HEK293 (cell line): ENCODE measurements around the gene HYLS1.
"Not testable (repeated sequence)": the region's sequence is repeated elsewhere in the genome, so short reads cannot be mapped to it uniquely, and the experiment has no call there.

Experiments
- CTCF ChIA-PET: fragments of 350-600 bp; formaldehyde crosslinking; extraction: SDS; loops from one replicate; lab custom pipeline; 2021; ENCODE audit warnings: antibody characterized with exemption; lab: Yijun Ruan, JAX
- POLR2A ChIA-PET: fragments of 300-600 bp; formaldehyde crosslinking; extraction: SDS; loops from one replicate; lab custom pipeline; 2020; ENCODE audit warnings: antibody characterized with exemption, inconsistent platforms; lab: Yijun Ruan, JAX
- H3K27ac ChIP-seq: fragments of 200-500 bp; sonication (Bioruptor generic); 2 replicates; pipeline ENCODE4 v1.5.1; 2014; ENCODE audit warnings: low read depth, low read length, control low read depth, inconsistent platforms; ENCODE audit errors: extremely low read depth
- H3K36me3 ChIP-seq, 2 experiments: fragments of 200-500 bp in 1 of 2; sonication (Bioruptor generic) in 1 of 2; 1 replicate in 1 of 2; 2 replicates in 1 of 2; pipeline ENCODE4 v1.5.1; 2014 to 2017; ENCODE audit warnings: inconsistent platforms in 2 of 2, low read length in 2 of 2; ENCODE audit not compliant: control insufficient read depth in 2 of 2, insufficient read depth in 1 of 2
- H3K4me1 ChIP-seq: fragments of 200-500 bp; sonication (Bioruptor generic); 2 replicates; pipeline ENCODE4 v1.5.1; 2014; ENCODE audit warnings: mild to moderate bottlenecking, low read length, inconsistent platforms; ENCODE audit not compliant: control insufficient read depth, insufficient read depth
- H3K4me3 ChIP-seq: 2 replicates; pipeline ENCODE4 v1.5.1; 2011; ENCODE audit warnings: low read depth, mild to moderate bottlenecking, control low read depth, low read length, moderate library complexity
- H3K9me3 ChIP-seq: fragments of 200-500 bp; sonication (Bioruptor generic); 2 replicates; pipeline ENCODE4 v1.5.1; 2014; ENCODE audit warnings: low read depth, low read length, inconsistent platforms; ENCODE audit not compliant: control insufficient read depth, insufficient read depth
- GLI4 ChIP-seq: fragments of 450-650 bp; formaldehyde crosslinking; IDR thresholded peaks from 2 replicates; pipeline ENCODE4 v1.5.1; 2016; ENCODE audit warnings: missing biosample characterization, missing genetic modification characterization
- OVOL3 ChIP-seq: fragments of 450-650 bp; formaldehyde crosslinking; IDR thresholded peaks from 2 replicates; pipeline ENCODE4 v1.5.1; 2016; ENCODE audit warnings: missing biosample characterization, missing genetic modification characterization
- REST ChIP-seq: fragments of 450-650 bp; formaldehyde crosslinking; IDR thresholded peaks from 2 replicates; pipeline ENCODE4 v1.5.1; 2016; ENCODE audit warnings: missing biosample characterization, missing genetic modification characterization
- SCRT1 ChIP-seq: fragments of 450-650 bp; formaldehyde crosslinking; IDR thresholded peaks from 2 replicates; pipeline ENCODE4 v1.5.1; 2016; ENCODE audit warnings: missing biosample characterization, missing genetic modification characterization, borderline replicate concordance
- SP3 ChIP-seq: fragments of 450-650 bp; formaldehyde crosslinking; IDR thresholded peaks from 2 replicates; pipeline ENCODE4 v1.5.1; 2016; ENCODE audit warnings: missing biosample characterization, missing genetic modification characterization
- ZBTB10 ChIP-seq: fragments of 450-650 bp; formaldehyde crosslinking; IDR thresholded peaks from 2 replicates; pipeline ENCODE4 v1.5.1; 2016; ENCODE audit warnings: missing biosample characterization, missing genetic modification characterization
- ZNF26 ChIP-seq: fragments of 450-650 bp; formaldehyde crosslinking; IDR thresholded peaks from 2 replicates; pipeline ENCODE4 v1.5.1; 2016; ENCODE audit warnings: missing biosample characterization, missing genetic modification characterization
- ZNF335 ChIP-seq: fragments of 450-650 bp; formaldehyde crosslinking; conservative IDR thresholded peaks from 2 replicates; pipeline ENCODE4 v1.5.1; 2016; ENCODE audit warnings: missing biosample characterization, missing genetic modification characterization
- ZNF350 ChIP-seq: fragments of 450-650 bp; formaldehyde crosslinking; IDR thresholded peaks from 2 replicates; pipeline ENCODE4 v1.5.0; 2017; ENCODE audit warnings: missing biosample characterization, mild to moderate bottlenecking, missing genetic modification characterization
- ZNF521 ChIP-seq: fragments of 450-650 bp; formaldehyde crosslinking; IDR thresholded peaks from 2 replicates; pipeline ENCODE4 v1.5.1; 2017; ENCODE audit warnings: missing biosample characterization, mild to moderate bottlenecking, missing genetic modification characterization
- ZNF555 ChIP-seq: fragments of 450-650 bp; formaldehyde crosslinking; conservative IDR thresholded peaks from 2 replicates; pipeline ENCODE4 v1.5.1; 2017; ENCODE audit warnings: missing biosample characterization, mild to moderate bottlenecking, missing genetic modification characterization, inconsistent platforms
- ZNF664 ChIP-seq: fragments of 450-650 bp; formaldehyde crosslinking; IDR thresholded peaks from 2 replicates; pipeline ENCODE4 v1.5.1; 2016; ENCODE audit warnings: missing biosample characterization, missing genetic modification characterization
- ZNF701 ChIP-seq: fragments of 450-650 bp; formaldehyde crosslinking; IDR thresholded peaks from 2 replicates; pipeline ENCODE4 v1.5.1; 2016; ENCODE audit warnings: missing biosample characterization, missing genetic modification characterization

Gene HYLS1

GRCh38 chr11:125903711-125904659 is 16.5 kb downstream of the HYLS1 start, which contains the start of gene DDX25:
DDX25 (plus strand) TSS chr11:125904508; CDS start chr11:125904518, 10 bp downstream.
- ChIA-PET CTCF (interaction anchor here (0.8 to 1.1 kb wide), 3 partner anchors 16 to 23 kb away, joined by 3 to 4 read pairs (median 3); no protein-coding TSS in a partner anchor), POLR2A (interaction anchor here (0.7 to 2.4 kb wide), 6 partner anchors 7 to 308 kb away, joined by 3 to 26 read pairs (median 5); partner anchors contain the start of genes FAM118B, HYLS1 and RPUSD4)
- peak within 1 kb of the TSS; percentile 7 for H3K4me3 ChIP-seq

GRCh38 chr11:125904678-125905077 is 17.2 kb downstream of the HYLS1 start:
- CTCF ChIA-PET = no interaction called here
- H3K27ac ChIP-seq = no peak overlapping the region
- no peaks in the 10 kb centered on the region for H3K9me3 ChIP-seq
- POLR2A ChIA-PET = no interaction called here
- H3K36me3 ChIP-seq = peaks cover 0 to 7% of the 10 kb centered on the region in 2 experiments; a peak in 2 of 3 replicates
- TF ChIP-seq ZNF26 = no peak
- TF ChIP-seq ZBTB10 (tag by site-specific recombination) = no peak
- TF ChIP-seq SCRT1 = no peak
- no peak overlapping the region for H3K4me3 ChIP-seq
- H3K4me1 ChIP-seq = no peaks in the 10 kb centered on the region

More at GRCh38 chr11:125903711-125904659, 16.5 kb downstream of the HYLS1 start, which contains the start of gene DDX25:
- H3K36me3 ChIP-seq = peaks cover 0 to 12% of the 10 kb centered on the region in 2 experiments; a peak in 2 of 3 replicates
- no peaks in the 10 kb centered on the region for H3K4me1 ChIP-seq
- no peak within 1 kb of the TSS for H3K27ac ChIP-seq
- TF ChIP-seq ZNF335 (tag by site-specific recombination) (no peak), REST (tag by site-specific recombination) (peak; percentile 1; the same call in 1 of the 2 replicates), GLI4 (tag by site-specific recombination) (no peak)
- no peaks in the 10 kb centered on the region for H3K9me3 ChIP-seq

GRCh38 chr11:125910226-125910849 is 22.9 kb downstream of the HYLS1 start:
- no peak for TF ChIP-seq SP3
- TF ChIP-seq ZNF350 (tag by site-specific recombination) = no peak
- TF ChIP-seq ZNF521 (tag by site-specific recombination) = no peak
- no peak for TF ChIP-seq ZNF701 (tag by site-specific recombination)
- no peak for TF ChIP-seq ZNF664
- no peak for TF ChIP-seq OVOL3 (tag by site-specific recombination)
- TF ChIP-seq ZNF555 (tag by site-specific recombination) = no peak
- TF ChIP-seq, all 188 proteins: peak for 0
- Histone ChIP-seq H3K27ac (no peak overlapping the region), H3K9me3 (no peaks in the 10 kb centered on the region), H3K36me3 (no peaks in the 10 kb centered on the region), H3K4me1 (no peaks in the 10 kb centered on the region), H3K4me3 (no peak overlapping the region)
- ChIA-PET CTCF (interaction anchor here (1.7 kb wide), 1 partner anchor 32 kb away, joined by 7 read pairs; no protein-coding TSS in a partner anchor), POLR2A (interaction anchor here (0.6 to 1.6 kb wide), 3 partner anchors 7 to 169 kb away, joined by 3 to 4 read pairs (median 3); partner anchors contain the start of gene PUS3)

GRCh38 chr11:125914601-125915000 is 27.1 kb downstream of the HYLS1 start:
- POLR2A ChIA-PET, H3K4me1 ChIP-seq, H3K27ac ChIP-seq, H3K36me3 ChIP-seq, H3K9me3 ChIP-seq, H3K4me3 ChIP-seq: not testable (repeated sequence)
- CTCF ChIA-PET = interaction anchor here (0.7 to 1.3 kb wide), 3 partner anchors 8 to 284 kb away, joined by 3 to 8 read pairs (median 3); no protein-coding TSS in a partner anchor
